GM18526 (cell line): ENCODE results near the gene DOK5.

ENCODE experiments used
- POLR2A ChIP-seq: IDR thresholded peaks from 3 replicates; pipeline ENCODE4 v1.6.1; 2011; ENCODE audit not compliant: insufficient read length; ENCODE audit errors: extremely low read depth

The DOK5 gene

DNA sequence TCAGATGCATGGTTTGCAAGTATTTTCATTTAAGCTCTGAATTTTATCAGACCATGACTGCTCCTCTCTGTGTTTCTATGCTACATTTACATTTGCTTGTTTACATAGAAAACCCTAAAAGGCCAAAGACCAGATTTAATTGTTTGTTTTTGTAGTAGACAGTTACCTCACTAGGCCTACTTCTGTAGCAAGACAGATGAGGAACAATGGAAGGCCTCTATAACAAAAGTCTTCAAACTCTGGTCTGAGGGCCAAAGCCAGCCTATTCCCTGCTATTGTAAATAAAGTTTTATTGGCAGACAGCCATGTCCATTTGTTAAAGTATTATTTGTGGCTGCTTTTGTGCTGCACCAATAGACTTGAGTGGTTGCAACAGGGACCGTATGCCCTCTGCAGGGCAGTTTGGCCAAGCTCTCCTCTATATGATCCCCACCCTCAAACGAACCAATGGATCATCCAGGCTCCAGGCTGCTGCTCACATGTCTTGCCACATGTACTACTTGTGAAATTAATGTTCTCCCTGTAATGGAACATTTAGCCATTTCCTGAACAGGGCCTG, 182.0 kb downstream of the DOK5 start:
- no peak for TF ChIP-seq POLR2A

- no peak for TF ChIP-seq POLR2A
Observed at GRCh38 chr20:54658525-54658924, 183.1 kb downstream of the DOK5 start.

GRCh38 chr20:54661265-54661664, 185.9 kb downstream of the DOK5 start:
- no peak for TF ChIP-seq POLR2A

- TF ChIP-seq POLR2A, result no peak
Observed at GRCh38 chr20:54661880-54662465, 186.6 kb downstream of the DOK5 start.

DNA sequence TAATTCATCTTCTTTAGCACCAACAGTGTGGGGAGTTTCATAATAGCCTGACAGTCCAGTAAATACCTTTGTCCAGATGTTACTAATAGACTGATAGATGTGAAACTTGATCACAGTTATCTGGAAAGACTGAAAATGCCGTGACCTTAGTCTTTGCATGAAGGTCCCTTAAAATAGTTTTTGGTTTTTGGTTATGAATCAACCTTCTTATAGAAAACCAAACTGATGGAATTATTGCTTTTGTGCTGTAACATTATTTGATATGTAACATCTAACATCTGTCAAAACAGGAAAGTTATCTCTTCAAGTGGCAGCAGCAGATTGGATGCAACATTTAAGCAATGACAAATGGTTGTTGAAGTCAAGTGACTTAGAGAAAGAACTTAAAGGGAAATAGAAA, 190.4 kb downstream of the DOK5 start:
- TF ChIP-seq POLR2A, result no peak

GRCh38 chr20:54668271-54669039, 193.1 kb downstream of the DOK5 start:
- TF ChIP-seq POLR2A, result no peak

DNA sequence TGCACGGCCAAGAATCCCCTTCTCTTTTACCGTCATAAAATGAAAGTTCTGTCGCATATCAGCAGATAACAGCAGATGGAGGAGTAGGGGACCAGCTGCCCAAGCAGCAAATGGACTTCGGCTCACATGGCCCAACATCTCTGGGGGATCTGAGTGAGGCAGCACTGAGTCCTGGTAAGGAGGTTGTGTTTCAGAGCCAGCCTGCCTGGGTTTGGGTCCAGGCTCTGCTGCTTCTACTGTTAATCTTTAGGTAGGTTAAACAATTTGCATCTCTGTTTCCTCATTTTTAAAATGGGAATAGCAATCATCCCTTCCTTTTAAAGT, 193.6 kb downstream of the DOK5 start:
- TF ChIP-seq POLR2A, result no peak

GRCh38 chr20:54678253-54678652, 202.9 kb downstream of the DOK5 start:
- TF ChIP-seq POLR2A, result no peak

GRCh38 chr20:54680439-54680838, 205.0 kb downstream of the DOK5 start:
- TF ChIP-seq POLR2A, result no peak

- no peak for TF ChIP-seq POLR2A
Observed at GRCh38 chr20:54680872-54681619, 205.7 kb downstream of the DOK5 start.

DNA sequence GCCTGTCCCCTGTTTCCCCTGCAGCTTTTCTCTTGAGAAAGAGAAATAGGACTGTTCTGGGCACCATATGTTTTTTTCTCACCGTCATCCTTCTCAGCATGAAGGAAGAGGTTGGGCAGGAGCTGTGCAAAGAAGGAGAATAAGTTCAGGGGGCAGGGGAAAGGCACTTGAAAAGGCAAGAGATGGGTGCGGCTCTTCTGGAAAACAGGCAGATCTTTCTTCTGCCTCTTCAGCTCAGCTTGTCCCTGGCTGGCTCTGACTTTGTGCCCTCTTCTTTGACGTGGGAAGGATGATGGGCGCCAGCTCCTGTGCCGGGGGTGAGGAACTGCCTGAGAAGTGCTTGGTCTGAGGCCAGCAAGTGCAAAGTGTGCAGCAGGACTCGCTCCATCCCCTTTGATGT, 206.5 kb downstream of the DOK5 start:
- TF ChIP-seq POLR2A, result no peak

GRCh38 chr20:54688476-54688875, 213.1 kb downstream of the DOK5 start:
- no peak for TF ChIP-seq POLR2A

GRCh38 chr20:54690323-54690722, 214.9 kb downstream of the DOK5 start:
- TF ChIP-seq POLR2A, result no peak

- TF ChIP-seq POLR2A, result no peak
Observed at GRCh38 chr20:54691327-54691726, 215.9 kb downstream of the DOK5 start.

DNA sequence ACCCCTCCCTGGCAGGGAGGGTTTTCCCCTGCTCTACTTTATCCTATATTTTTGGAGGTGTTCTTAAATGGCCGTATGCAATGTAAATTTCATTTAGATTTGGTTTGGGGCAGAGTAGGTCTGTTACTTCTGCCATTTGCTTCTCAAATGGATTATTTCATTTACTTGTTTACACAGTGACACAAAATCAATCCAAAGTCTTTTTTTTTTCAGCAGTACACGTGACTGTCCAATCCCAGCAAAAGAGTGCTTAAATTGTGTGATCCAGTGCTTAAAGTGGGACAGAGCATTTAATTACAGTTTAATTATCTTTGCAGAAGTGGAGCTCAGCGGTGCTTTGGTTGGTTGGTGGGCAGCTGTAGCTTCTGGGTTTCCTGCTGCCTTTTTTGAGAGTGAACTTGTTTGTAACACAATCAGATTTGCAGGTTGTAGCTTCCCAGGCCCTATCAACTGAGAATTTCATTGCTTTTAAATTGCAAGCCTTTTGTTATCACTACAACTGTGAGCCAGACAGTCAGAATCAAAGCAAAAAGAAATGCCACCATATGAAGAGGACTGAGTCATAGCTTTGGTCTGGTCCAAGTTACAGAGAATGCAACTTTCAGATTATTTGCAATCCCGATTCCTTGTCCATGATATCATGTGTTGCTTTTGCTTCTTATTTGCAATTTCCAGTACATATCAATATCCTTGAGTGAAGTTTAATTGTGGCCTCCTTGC, 216.9 kb downstream of the DOK5 start:
- no peak for TF ChIP-seq POLR2A
